HT1080 (cell line): ENCODE data around the gene WFDC5. TPM values are rescaled to one million over a fixed set of nuclear protein-coding genes. Genes with fewer than 3 reads are reported as not detected.
"Not testable (repeated sequence)": the region's sequence is repeated elsewhere in the genome, so short reads cannot be mapped to it uniquely, and the experiment has no call there.

Experiments used
- DNase-seq: peaks from one replicate; pipeline ENCODE4 v3.0.0-alpha.2; 2015; ENCODE audit warnings: low read depth
- polyA plus RNA-seq, 2 experiments: library from polyadenylated mRNA; depleted of rRNA; stranded (reverse); fragments of >200 nt; gene quantifications; 2 replicates each; pipeline ENCODE4 v1.2.3, GENCODE V29; 2015
- total RNA-seq: library from RNA; depleted of rRNA; stranded (reverse); fragments of >200 nt; shearing (Covaris generic); gene quantifications from 2 replicates; pipeline ENCODE4 v1.2.3, GENCODE V29; 2014; rRNA removed

WFDC5 gene, protein sequence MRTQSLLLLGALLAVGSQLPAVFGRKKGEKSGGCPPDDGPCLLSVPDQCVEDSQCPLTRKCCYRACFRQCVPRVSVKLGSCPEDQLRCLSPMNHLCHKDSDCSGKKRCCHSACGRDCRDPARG
- not detected in 2 replicates for total RNA-seq
- polyA plus RNA-seq (2015; cell fraction: cytosol; rRNA removed), result not detected in 2 replicates
- not detected in 2 replicates for polyA plus RNA-seq (2015; cell fraction: nucleus; rRNA removed)

DNA sequence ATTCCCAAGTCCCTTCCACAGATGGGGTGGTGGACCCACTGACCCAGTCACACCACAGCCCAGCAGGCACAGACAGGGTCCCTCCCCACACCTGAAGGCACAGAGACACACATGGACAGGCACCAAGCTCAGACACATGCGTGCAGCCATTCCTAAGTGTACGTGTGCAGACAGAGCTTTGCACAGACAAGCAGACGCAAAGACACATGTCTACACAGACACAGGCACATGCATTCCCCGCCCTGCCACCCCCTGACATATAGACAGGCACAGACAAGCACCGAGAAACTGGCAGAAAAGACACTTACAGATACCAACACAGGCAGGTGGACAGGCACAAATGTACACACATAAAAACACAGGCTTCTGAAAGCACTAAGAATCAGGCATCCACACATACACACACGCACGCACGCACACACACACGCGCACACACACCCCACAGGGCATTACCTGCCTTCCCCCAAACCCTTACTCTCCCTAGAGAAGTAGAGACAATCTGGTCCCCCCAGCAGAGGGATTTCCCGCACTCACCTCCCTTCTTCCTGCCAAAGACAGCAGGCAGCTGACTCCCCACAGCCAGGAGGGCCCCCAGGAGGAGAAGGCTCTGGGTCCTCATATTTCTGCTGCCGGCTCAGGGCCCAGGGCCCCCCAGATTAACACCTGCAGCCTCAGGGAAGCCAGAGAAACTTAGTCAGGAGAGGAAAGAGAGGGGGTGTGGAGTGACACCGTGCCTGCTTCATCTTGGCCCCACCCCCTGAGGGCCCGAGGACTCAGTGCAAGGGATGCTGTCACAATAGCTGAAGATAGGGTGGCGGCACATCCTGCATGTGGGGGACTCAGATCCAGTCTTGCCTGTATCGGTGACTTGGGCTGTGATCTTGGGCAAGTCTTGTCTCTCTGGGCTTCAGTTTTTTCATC, at the start of gene WFDC5:
WFDC5 (minus strand) TSS at position 710 of the 921 bp plus-strand sequence; CDS start at position 619, 91 bp downstream.
- no peak for DNase-seq

DNA sequence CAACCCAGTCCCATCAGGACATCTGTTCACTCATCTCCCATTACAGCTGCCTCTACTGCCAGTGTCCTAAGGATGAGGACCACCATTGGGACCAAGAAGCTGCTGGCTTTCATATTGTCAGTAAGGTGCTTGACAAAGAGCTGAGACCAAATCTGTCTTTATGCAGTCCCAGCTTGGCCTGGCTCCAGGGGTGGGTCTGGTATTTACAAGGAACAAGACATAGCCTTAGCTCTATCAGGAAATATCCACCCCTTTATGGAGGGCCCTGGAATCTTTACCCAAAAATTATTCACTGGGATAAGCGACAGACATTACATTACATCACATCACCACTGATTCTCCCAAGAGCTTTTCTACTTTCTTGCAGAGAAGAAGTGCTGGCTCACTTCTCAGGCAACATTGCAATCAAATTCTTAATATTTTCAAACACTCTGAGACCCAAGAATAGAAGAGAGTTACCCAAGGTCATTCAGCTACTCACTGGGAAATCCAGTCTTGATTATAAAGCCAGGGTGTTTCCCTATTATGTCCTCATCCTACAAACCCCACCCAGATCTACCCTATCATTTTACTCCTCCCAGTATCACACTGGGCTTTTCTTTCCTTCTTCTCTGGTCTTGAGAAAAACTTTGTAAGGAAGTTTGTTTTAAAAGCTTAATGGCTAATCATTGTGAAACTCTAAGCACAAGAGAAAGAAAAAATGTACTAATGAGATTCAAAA, 48.3 kb upstream of the WFDC5 start:
- DNase-seq, result no peak

DNA sequence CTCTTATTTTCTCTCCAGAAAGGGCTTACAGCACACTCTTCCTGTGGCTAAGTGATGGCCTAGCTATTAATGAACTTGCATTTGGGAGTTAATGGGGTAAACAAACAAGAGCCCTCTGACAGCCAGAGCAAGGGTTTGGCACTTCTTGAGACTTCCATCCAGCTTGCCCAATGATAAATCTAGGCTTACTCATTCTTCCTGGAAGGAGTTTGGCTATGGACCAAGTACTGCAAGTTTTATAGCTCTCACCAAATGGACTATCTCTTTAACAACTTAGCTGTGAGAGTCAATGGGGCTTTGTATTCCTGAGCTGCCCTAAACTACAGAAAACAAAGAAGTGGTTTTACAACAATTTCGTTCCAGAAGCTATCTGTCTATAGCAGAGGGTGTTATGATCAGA, 43.0 kb upstream of the WFDC5 start:
- peak; percentile 74 for DNase-seq

DNA sequence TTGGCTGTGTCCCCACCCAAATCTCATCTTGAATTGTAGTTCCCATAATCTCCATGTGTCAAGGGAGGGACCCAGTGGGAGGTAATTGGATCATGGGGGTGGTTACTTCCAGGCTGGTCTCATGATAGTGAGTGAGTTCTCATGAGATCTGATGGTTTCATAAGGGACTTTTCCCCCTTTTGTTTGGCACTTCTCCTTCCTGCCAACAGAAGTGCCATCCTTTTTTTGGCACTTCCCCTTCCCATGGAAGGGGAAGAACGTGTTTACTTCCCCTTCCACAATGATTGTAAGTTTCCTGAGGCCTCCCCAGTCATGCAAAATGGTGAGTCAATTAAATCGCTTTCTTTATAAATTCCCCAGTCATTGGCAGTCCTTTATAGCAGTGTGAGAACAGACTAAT, 41.7 kb upstream of the WFDC5 start:
- DNase-seq, result no peak

DNA sequence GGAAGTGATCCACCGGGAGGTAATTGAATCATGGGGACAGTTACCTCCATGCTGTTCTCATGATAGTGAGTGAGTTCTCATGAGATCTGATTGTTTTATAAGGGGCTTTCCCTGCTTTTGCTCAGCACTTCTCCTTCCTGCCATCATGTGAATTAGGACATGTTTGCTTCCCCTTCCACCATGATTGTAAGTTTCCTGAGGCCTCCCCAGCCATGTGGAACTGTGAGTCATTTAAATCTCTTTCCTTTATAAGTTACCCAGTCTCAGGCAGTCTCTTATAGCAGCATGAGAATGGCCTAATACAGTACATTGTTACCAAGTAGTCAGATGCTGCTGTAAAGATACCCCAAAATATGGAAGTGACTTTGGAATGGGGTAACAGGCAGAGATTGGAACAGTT, 39.8 kb upstream of the WFDC5 start:
- not testable (repeated sequence) for DNase-seq

DNA sequence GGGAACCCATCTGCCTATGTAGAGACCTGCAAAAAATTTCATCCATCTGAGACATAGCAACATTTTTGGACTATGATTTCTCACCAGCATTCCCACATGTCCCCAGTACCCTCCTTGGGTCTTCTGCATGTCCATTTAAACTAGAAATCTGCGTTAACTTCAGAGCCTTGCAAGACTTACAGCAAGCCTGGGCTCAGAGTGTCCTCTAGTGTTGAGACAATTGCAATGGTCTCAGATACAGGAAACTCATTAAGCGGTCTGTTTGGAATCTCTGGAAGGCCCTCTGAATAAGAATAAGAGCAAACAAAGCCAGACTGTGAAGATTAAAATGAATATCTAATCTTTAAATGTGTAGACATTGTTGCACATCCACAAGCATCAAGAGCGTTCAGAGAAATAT, 39.2 kb upstream of the WFDC5 start:
- peak; percentile 7 for DNase-seq

DNA sequence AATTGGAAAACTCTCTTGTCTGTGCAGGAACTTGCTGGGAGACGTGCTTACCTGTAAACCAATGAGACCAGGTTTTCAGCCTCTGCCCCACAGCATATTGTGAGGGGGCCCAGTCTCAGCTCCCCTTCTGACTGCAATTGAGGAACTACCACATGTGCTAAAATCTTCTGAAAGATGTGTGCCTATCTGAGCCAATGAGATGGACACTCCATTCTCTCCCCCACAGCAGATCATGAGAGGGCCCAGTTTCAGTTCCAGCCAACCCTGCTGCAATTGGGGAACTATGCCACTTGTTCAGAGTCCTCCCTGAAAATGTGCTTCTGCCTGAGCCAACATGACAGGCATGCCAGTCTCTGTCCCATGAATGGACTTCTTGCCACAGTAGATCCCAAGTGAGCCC, 38.8 kb upstream of the WFDC5 start:
- DNase-seq, result no peak

DNA sequence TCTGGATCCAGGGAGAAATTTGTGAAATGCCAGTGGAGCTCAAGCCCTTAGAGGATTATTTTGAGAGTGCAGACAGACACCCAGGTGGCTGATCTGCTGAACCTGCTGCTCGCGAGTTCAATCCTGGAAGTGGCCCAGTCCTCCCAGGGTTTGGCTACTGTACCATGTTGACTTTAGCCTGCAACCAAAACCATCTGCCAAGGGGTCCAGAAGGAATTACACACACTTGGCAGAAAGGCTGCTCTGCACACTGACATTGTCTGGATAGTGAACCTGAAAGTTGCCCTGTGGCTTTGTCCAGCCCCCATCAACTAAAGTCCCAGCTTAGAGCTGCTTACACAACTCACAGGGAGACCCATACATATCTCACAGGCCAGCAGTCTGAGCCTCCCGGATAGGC, 38.2 kb upstream of the WFDC5 start:
- DNase-seq, result no peak

DNA sequence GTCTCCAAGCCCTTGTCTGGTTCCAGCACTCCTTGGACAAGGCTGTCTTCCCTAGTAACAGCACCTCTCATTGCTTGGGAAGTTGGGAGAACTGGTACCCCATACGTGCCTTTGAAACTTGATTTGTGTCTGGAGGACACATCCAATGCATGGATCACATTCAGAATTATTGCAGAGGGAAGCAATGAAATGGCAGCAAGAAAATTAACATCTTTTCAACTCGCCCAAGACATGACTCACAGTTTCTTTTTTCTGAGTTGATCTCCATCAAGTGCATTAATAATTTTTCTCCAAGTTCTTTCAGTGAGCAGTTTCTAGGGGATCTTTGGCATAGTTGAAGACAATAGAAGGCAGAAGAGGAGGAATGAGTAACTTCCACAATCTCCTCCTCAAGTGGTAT, 37.4 kb upstream of the WFDC5 start:
- DNase-seq, result no peak

DNA sequence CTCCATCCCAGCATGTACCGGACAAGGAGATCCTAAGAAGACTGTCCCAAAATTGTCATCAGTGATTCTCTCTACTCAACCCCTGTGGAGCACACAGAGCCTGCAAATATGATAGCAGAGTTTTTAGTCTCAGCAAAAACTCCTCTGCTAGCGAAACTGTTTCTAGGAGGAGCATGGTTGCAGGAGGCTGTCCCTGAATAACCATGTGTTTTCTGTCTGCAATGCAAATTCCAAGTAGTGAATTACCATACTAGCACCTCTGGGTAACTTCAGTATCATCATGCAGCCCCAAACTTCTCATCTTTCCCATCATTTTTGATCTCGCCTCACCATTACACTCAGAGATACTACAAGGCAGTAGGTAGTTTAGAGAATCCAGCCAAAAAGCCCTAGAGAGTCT, 34.1 kb upstream of the WFDC5 start:
- no peak for DNase-seq

DNA sequence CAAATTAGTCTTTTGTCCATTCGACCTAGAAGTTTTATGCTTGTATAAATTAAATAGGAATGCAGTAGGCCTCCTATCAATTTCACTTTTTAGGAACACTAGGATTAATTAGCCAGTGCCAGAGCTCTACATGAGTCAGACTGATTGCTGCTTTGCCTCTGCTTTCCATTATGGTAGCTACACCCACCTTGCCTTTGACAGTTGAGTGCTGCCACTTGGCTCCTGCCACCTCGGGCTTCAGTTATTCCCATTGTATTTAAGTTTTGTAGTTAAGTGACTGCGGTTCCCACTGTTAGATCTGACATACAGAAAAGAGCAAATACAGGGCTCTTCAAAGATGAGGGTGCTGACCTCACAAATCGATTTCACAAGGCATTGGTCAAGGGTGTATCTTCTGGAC, 25.9 kb upstream of the WFDC5 start:
- no peak for DNase-seq

DNA sequence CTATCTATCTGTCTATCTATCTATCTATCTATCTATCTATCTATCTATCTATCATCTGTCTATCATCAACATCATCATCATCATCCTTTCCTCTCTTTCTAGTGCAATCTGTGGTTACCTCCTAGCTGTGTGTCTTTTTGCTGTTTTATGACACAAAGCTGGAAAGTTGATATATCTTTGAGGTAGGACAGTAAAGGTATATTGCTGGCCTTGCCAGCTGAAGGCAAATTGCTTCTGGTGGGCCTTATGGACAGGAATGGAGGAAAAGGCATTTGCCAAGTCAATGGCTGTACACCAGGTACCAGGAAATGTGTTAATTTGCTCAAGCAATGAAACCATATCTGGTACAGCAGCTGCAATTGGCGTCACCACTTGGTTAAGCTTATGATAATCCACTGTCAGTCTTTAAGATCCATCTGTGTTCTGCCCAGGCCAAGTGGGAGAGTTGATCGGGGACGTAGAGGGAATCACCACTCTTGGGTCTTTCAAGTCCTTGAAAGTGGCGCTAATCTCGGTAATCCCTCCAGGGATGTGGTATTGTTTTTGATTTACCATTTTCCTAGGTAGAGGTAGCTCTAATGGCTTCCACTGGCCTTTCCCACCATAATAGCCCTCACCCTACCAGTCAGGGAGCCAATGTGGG, 24.9 kb upstream of the WFDC5 start:
- not testable (repeated sequence) for DNase-seq

DNA sequence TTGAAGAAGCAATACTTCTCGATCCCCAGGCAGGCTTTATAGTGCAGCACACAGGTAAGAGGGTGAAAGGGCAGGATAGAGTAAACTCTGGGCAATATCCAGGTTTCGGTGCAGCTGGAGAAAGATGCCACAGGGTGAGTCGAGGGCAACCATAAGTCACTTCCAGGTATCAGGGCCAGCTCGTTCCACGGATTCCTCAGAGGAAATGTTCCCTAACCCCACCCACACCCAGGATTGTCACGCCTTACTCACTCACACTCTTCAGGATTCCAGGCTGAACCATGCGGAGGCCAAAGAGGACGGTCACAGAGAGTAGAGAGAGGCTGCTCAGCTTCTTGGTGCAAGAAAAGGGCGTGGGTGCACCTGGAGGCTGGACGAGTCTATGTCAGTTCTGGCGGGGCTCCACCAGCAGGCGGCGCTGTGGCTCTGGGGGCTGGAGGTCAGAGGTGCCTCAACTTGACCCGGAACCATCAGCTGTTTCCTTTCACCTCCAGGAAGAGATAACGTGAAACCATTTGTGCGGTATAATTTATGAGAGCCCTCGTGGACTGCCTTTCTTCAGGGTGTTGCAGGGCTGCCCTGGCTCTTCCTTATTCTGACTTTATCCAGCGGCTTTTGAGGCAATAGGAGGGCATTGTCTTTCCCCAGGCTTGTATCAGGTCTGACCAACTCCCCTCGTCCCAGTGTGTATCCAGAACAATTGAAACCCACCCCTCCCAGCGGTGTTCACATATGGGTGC, 23.8 kb upstream of the WFDC5 start:
- DNase-seq, result peak; percentile 31

DNA sequence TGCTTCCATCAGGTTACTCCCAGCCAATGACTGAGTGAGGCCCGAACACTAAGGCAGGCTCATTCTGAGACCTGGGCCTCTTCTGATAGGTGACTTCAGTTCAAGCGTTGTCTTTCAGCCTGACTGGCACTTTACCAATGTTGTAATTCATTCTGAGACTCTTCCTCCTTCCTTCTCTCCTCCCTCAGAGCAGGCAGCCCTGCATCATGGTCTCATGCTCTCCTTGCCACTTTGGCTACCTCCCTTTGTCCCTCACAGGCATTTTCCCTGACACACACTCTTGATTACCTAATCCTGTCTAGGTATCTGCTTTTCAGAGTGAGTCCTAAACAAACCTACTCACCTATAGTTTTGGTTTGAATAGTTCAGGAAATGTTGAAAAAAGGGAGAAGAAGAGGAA, 21.9 kb upstream of the WFDC5 start:
- no peak for DNase-seq

DNA sequence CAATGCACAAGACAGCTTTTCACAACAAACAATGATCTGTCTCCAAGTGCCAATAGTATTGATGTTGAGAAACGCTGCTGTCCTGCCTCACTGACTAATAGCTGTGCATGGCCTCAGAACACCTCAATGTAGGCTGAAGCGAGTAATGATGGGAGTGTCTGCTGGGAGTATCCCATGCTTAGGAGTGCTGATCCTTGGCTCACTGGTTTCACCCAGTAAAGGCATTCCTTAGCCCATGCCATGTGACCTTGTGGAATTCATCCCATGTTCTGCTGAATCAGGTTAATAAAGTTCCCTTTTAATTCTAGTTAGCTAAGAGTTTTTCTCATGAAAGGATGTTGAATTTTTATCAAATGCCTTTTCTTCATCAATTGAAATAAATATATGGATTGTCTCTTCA, 13.1 kb upstream of the WFDC5 start:
- DNase-seq, result no peak

DNA sequence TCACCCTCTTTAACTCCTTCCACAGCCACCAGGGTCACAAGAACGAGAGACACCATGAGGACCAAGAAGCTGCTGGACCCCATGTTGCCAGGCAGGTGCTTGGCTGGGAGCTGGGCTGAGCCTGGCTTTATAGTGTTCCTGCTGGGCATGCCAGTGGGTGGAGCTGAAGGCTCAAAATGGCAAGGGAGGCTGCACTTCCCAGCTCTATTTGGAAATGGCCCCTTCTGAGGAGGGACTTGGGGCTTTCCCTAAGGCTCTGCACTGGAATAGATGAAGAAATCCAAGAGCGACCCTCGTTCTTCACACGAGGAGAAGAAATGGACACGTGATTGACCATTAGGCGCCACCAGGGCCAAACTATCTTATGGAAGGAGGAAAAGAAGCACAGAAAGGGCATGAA, 9.4 kb upstream of the WFDC5 start, which contains the start of gene WFDC12:
WFDC12 (minus strand) TSS at position 101 of the 400 bp plus-strand sequence; CDS start at position 83, 18 bp downstream.
- no peak for DNase-seq

DNA sequence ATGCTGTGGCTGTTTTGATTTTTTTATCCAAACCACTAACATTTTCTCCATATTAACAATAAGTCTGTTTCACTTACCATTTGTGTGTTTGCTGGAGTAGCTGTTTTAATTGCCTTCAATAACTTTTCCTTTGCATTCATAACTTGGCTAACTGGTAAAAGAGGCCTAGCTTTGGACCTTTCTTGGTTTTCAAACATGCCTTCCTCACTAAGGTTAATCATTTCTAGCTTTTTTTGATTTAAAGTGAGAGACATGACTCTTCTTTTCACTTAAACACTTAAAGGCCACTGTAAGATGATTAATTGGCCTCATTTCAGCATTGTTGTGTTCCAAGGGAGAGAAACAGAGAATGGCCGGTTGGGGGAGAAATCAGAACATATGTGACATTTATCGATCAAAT, 6.4 kb upstream of the WFDC5 start:
- DNase-seq, result no peak

DNA sequence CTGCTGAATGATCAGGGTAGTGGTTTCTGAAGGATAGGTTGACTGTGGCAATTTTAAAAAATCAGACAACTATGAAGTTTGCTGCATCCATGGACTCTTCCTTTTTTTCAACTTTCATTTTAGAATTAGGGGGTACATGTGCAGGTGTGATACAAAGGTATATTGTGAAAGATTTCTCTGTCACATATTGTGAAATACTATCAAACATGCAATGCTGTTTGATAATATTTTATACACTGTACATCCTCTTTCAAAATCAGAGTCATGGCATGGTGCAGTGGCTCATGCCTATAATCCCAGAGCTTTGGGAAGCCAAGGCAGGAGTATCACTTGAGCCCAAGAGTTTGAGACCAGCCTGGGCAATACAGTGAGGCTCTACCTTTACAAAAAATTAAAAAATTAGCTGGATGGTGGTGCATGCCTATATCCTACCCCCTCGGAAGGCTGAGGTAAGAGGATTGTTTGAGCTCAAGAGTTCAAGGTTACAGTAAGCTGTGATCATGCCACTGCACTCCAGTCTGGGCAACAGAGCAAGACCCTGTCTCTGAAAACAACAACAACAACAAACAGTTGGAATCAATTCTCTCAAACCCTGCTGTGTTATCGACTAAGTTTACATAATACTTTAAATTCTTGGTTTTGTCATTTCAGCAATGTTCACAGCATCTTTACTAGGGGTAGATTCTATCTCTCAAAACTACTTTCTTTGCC, 4.7 kb upstream of the WFDC5 start:
- no peak for DNase-seq

DNA sequence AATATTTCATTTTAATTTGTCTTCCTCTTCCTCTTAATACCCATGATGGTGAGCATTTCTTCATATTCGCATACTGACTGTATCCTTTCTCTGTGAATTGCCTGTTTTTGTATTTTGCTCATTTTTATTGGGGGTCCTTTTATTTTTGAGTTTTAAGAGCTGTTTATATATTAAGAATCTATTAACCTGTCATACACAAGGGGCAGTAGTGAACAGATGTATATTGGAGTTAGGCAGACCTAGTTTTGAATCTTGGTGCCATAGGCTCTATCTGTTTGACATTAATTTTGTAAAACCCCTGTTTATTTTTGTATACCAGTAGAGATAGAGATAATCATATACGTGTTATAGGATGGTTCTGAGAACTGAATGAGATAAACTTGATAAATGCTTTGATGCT, 3.1 kb upstream of the WFDC5 start:
- no peak for DNase-seq

DNA sequence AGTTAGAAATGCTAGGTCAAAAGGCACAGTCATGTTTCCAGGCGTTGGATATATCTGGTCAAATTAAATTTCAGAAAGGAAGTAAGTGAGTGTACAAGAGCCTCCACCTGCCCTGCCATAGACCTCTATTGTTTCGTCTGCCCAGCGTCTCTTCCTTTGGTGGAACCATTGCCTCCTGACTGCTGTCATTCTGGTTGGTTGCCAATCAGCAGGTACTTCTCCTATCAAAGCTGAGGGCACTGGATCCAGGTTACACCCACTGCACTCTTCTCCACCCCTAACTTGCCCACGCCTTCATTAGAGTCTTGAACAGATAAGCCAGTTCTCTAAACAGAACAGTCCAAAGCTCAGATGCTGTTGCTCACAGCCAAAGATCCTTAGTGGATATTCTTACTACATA, 2.6 kb upstream of the WFDC5 start:
- DNase-seq, result no peak
